Stimulated activated CD8-positive, alpha-beta memory T cell treated with anti-CD3 and anti-CD28 coated beads, Interleukin-12 subunit alpha, Interleukin-12 subunit beta, amount 100 ng/mL, for 24 hours (primary cell): ENCODE results near the gene FBLN1.
"Not testable (repeated sequence)": the region's sequence is repeated elsewhere in the genome, so short reads cannot be mapped to it uniquely, and the experiment has no call there.

ENCODE experiments used
- DNase-seq: peaks from one replicate; pipeline ENCODE4 v3.0.0-alpha.2; 2020; ENCODE audit errors: extremely low read depth

FBLN1 gene

DNA sequence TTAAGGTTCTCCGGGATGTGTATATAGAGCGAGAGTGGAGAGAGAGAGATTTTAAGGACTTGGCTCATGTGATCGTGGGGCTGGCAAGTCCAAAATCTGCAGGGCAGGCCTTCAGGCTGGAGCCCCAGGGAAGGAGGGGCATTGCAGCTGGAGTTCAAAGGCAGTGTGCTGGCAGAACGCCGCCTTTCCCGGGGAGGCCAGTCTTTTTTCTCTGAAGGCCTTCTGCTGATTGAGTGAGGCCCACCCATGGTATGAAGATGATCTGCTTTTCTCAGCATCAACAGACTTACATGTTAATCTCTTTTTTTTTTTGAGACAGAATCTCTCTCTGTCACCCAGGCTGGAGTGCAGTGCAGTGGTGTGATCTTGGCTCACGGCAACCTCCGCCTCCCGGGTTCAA lies 25.4 kb downstream of the FBLN1 start:
- no peak for DNase-seq

DNA sequence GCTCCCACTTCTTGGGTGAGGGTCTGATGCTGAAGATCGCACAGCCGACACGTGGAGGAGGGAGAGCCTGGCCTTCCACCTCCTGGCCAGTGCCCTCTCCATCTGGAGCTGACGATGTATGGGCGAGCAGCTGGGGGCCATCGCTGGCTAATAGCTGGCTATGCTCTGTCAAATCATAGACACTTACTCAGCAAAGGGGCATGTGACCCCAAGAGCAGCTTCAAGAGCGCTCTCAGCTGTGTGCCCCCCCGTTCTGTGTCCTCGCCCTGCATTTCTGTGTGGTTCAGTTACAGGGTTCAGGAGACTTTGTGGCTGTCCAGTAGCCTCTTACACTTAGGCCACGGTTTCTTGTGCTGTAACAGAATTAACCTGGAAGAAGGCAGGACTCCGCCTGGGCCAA lies 26.4 kb downstream of the FBLN1 start:
- DNase-seq: no peak

DNA sequence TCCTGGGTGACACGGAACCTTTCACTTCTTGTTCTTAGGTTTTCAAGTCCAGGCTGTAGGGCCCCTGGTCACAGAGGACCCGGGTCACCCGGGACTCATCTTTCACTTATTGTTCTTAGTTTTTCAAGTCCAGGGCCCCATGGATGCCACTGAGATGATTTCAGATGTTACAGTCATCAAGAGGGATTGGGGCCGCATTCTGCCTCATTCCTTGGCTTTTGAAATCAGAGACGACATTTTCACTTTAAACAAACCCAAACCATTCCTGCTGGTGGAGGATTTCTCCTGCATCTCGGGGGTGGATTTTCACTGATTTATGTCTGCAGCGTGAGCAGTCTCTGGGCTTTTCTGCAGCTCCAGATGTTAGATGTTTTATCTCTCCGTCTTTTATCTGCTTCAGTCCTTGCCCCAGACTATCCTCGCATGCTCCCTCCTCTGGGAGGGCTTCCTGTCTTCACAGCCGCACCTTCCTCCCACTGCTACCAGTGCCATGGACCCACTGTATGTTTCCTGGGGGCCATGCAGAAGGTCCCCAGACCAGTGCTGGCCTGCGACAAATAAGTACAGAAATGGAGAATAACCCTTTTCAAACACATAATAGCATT lies 27.4 kb downstream of the FBLN1 start:
- DNase-seq: no peak

DNA sequence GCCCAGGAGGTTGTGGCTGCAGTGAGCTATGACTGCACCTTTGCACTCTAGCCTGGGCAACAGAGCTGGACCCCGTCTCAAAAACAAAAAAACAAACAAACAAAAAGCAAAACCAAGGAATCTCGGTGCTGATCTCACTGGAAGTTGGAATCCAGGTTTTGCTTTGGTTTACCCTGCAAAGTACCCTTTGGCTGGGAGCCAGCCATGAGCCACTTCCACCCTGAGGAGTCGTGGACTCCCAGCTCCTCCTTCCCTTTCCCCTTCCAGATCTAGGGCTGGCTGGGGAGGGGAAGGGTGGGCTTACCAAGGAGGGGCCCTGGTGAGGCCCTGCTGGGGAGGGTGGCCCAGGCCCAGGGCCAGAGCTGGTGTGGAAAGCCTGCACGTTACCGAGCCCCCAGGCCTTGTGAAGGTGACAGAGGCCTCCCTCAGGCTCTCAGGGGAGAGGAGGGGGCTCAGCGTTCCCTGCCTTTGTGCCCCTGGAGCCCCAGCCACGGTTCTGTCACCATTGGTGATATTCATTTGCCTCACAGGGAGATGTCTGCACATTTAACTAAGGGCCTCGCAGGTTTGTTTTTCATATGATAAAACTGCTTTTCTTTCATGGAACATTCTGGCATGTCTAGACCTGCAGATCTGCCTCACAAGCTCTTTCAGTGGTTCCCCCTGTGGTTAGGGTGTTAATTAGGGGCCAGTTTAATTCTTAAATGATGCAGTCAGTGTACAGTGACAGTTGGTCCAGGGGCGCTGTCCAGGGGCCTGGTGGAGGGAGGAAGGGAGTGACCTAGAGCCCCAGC lies 29.0 kb downstream of the FBLN1 start:
- no peak for DNase-seq

DNA sequence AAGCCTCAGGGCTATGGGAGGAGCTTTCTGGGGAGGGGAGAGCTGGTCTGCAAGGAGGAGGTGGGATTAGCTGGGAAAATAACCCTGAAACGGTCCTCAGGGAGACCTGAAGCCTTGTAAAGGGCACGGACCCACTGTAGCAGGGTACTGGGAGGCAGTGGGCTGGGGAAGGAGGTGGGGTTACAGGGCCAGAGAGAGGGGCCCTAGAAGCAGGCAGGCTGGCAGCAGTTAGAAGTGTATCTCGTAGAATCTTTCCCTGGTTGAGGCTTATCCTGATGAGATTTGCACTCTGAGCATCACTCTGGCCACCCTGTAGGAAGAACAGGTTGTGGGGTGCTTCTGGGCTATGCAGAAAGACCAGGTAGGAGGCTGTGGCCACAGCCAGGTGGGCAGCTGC lies 29.6 kb downstream of the FBLN1 start:
- no peak for DNase-seq

DNA sequence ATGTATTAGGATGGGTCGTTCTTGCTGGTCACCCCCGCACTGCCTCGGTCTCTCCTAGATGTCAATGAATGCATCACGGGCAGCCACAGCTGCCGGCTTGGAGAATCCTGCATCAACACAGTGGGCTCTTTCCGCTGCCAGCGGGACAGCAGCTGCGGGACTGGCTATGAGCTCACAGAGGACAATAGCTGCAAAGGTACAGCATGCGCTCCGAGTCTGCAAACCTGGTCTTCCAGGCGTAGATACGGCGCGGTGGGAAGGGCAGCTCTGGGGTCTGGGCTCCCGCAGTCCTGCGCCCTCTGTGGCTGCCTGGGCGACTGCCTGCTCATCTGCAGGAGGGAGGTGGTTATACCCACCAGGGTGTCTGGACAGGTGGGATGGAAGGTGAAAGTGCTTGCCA lies 31.0 kb downstream of the FBLN1 start:
- DNase-seq: no peak

DNA sequence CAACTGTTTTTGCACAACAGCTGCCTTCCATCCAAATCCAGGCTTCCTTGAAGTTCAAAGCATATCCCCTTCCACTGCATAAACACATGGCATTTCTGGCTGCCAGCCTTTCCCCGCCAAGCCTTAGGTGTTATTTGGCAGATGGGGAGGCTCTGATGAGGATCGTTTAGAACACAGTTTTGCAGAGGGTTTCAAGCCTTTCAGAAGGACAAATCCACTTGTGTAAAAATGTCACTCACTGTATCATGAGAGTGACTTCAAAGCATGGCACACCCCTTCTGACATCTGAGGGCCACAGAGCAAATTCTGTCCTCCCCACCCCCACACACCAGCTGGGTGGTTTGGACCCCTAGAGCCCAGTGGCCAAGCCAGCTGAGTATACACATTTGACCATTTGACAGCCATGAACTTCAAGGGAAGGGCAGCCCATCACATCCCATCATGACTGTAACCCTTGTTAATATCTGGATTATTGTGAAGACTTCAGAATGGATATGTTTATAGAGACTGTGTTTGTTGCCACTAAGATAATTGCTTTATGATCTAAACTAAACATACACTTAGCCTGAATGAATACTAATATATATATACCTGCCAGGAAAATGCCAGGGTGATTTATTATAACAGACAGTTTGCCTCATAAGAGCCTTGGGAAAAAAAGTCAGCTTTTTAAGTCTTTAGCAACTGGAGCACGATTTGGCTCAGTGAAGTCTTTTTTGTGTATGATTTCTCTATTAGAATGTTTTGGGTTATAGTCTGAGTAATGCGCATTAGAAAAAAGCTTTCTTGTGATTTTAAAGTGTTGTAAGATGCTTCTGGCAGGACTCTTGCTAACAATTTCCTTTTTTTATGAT lies 31.9 kb downstream of the FBLN1 start:
- DNase-seq: no peak

DNA sequence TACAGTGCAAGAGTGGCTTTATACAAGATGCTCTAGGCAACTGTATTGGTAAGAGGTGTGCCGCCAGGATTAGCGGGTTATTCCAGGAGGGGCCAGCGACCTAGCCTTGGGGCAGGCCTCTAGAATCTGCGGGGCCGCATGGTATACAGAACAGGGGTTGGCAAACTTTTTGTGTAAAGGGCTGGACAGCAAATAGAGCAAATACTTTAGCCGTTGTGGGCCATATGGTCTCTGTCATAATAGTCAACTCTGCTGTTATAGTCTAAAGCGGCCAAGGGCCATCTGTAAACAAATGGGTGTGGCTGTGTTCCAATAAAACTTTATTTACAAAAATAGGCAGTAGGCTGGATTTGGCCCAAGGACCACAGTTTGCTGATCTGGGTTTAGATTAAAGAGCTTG lies 32.6 kb downstream of the FBLN1 start:
- DNase-seq: no peak

DNA sequence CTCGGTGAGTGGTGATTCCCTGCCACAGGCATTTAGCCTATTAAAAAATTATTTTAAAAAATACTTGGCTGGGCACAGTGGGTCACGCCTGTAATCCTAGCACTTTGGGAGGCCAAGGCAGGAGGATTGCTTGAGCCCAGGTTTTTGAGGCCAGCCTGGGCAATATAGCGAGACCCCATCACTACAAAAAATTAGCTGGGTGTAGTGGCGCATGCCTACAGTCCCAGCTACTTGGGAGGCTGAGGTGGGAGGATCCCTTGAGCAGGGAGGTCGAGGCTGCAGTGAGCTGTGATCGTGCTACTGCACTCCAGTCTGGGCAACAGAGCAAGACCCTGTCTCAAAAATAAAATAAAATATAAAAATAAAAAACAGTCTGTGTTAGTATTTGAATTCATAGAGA lies 33.2 kb downstream of the FBLN1 start:
- not testable (repeated sequence) for DNase-seq

DNA sequence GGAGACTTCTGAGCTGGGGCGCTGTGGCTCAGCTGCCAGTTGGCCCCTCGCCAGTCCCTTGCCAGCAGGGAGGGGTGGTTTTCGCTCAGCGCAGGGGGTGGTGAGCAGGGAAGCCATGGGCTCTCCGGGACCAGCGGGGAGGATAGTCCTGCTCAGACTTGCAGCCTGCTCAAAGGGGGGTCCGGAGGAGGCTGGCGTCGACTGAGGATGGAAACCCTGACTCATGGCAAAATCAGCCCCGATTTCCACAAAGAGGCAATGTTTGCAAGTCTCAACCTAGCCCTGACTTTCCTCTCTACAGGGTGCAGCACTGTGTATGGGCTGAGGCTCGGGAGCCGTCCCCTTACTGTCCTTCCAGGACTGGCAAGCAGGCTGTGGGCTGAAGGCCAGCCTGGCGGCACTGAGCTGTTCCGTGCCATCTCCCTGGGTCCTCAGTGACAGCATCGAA lies 35.1 kb downstream of the FBLN1 start:
- DNase-seq: no peak

DNA sequence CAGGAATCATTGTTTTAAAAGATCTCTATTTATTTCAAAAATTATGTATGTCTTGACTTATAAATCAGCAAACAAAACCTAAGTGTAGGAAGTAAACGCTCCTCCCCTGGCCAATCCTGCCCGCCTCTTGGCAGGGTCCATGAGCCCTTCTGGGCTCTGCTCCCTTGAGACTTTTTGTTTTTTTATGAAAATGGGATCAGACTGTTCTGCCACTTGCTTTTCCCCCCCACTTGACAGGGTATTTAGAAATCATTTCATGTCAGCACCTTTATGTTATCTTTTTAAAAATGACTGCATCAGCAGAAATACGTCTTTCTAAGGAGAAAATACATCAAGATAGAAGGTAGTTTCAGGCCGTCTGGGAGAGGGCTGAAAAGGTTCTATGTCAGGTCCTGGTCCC lies 35.6 kb downstream of the FBLN1 start:
- no peak for DNase-seq

DNA sequence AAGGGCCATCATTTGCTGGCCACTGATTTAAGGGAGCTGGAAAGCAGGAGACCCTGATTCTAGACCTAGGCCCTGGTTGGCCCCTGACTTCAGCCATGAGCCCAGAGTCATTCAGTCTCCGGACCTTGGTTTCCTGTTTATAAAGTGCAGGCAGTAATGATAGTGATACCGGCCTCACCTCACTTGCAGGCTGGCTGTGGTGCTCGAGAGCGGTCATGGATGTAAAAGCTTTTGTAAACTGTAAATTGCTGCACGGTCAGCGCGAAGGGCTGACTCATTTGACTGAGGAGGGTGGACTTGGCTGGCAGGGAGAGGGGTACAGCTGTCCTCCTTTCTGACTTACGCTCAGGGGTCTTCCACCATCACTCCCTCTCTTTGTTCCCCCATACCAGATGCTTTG lies 37.4 kb downstream of the FBLN1 start:
- DNase-seq: no peak

DNA sequence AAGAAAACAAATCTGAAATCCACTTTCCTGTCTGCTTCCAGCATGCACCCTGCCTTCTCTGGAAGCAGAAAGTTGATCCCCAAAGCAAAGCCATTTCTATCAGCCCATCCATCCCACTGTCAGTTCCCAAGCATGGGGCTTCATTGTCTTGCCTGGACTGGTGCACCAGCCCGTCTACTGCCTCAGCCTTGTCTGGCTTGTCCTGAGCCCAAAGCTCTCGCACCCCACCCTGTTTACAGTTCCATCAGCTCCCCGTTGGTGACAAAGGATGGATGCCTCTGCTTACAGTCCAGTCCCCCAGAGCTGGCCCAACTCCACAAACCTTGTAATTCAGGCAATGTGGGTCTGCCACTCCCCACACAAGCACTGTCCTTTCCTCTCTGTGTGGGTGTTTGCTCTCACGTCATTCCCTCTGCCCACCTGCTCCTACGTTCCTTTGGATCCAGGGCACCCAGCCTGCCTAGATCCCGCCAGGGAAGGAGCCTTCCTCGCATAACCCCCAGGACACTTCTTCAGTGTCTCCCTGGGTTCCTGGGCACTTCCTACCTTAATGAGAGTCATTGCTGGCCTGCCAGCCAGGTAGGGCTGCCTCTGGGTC lies 38.8 kb downstream of the FBLN1 start:
- DNase-seq: no peak

DNA sequence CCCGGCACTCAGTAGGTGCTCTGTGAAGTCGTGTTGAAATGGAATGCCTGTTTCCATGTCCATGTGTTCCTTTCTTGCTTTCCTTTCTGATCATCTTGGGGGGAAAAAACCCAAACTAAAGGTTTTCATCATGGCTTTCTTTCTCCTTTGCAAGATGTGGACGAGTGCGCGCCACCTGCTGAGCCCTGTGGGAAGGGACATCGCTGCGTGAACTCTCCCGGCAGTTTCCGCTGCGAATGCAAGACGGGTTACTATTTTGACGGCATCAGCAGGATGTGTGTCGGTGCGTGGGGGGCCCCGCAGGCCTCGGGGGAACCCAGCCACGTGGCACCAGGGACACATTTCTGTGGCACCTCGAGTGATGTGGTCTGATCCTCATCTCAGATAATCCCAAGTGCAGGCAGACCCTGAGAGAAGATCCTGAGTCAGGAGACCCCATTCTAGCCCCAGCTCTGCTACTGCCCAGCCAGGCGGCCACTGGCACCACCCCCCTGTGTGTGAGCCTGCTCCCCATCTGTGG lies 39.4 kb downstream of the FBLN1 start:
- DNase-seq: no peak

DNA sequence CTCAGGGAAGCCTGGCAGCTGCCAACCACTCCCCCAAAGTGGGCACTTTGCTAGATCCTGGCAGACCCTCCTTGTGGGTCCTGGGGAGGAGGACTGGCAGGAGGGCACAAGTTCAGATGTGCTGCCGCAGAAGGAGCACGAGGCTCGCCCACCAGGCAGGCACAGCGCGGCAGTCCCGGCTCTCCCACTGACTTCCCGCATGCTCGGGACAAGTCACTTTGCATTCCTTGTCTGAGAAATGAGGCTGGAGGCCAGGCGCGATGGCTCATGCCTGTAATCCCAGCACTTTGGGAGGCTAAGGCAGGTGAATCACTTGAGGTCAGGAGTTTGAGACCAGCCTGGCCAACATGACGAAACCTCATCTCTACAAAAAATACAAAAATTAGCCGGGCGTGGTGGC lies 40.1 kb downstream of the FBLN1 start:
- DNase-seq: not testable (repeated sequence)

DNA sequence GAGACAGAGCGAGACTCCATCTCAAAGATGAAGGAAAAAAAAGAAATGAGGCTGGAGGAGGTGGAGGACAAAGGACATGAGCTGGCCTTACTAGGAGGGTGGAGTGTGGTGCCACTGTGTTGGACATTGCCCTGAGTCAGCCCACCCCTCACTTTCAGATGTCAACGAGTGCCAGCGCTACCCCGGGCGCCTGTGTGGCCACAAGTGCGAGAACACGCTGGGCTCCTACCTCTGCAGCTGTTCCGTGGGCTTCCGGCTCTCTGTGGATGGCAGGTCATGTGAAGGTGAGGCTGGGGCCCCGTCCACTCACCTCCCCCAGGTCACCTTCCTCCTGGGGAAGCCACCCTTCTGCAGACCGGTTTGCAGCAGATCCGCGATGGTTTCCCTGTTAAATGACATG lies 40.6 kb downstream of the FBLN1 start:
- no peak for DNase-seq

DNA sequence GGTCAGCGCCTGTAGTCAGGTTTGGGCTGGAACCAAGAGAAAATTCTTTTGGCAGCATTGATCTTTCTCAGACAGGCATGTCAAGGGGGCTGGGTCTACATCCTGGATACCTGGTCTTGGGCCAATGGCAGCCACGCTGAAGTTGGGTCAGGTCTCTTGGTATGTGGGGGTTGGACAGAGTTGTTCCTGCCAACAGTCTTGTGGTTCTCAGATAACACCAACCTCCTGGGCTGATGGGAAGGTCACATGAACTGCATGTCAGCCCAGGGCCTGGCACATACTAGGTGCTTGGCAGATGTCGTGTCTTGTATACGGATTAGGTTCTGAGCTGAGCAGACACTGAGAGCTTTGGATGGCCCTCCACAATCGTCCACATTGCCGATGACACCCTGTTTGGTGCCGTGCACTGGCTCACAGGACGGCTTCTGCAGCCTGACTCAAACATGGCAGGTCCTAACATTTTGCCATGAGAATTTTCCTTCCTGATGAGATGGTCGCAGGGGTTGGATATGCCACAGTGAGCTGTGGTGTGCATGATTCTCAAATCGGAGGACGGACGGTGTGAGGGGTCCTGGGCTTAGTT lies 42.0 kb downstream of the FBLN1 start:
- no peak for DNase-seq

DNA sequence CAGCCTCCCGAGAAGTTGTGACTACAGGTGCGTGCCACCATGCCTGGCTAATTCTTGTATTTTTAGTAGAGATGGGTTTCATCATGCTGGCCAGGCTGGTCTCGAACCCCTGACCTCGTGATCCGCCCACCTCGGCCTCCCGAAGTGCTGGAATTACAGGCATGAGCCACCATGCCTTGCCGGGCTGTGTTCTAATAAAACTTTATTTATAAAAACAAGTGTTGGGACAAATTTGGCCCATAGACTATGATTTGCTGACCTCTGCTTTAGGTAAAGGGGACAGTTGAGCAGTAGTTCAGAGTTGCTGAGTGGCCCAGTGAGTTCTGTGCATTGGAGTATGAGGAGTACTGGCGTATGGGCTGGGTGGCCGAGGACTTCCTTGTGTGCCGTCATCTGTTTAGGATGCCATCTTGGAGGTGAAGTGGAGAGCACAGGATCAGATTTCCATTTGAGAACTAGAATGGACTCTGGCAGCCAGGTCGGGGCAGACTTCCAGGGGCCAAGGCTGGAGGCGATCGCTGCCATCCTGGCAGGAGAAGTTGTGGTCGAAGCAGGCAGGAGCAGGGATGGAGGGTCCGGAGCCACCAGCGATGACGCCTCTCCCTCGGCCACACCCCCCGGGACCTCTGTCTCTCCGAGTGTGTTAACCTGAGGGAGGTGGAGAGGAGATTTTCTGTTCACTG lies 43.8 kb downstream of the FBLN1 start:
- no peak for DNase-seq

DNA sequence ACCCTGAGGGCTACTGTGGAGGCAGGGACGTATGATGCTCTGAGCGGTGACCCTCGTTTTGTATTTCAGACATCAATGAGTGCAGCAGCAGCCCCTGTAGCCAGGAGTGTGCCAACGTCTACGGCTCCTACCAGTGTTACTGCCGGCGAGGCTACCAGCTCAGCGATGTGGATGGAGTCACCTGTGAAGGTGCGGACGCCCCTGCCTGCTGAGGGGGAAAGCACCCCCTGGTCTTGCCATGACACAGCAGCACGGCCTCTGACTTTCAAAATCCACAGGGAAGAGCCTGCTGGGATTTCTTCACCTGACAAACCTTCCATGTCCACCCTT lies 44.3 kb downstream of the FBLN1 start:
- no peak for DNase-seq

DNA sequence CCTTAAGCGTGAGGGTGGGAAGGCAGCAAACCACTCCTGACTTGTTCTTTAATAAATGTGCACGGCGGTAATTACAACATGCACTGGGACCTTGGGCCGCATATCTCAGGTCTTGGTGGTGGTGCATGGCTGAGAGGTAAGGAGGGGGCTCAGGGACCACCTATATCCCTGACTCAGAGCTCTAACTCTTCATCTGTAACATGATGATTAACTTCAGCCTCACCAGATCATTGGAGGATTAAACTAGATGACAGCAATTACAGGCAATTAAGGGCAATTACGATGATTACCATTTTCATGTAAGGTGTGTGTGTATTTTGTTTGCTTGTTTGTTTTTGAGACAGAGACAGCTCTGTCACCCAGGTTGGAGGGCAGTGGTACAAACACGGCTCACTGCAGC lies 45.0 kb downstream of the FBLN1 start:
- no peak for DNase-seq

DNA sequence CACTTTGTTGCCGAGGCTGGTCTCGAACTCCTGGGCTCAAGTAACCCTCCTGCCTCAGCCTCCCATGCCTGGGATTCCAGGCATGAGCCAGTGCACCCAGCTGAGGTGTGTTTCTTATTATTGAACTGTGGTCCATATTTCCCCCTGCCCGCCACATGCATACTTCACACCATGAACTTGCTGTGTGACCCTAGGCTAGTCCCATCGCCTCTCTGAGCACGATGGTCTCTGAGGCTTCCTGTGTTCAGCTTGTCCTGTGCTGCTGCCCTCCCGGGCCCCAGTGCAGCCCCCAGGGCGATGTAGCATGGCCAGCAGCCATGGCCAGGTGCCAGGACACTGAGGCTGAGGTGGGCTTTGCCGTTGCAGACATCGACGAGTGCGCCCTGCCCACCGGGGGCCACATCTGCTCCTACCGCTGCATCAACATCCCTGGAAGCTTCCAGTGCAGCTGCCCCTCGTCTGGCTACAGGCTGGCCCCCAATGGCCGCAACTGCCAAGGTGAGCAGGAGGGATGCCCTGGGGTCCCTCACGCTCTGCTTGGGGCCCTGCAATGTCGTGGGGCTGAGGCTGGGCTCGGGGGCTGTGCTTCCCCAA lies 45.7 kb downstream of the FBLN1 start:
- DNase-seq: no peak
